ENCODE results near the gene GEMIN4.
A peak's percentile ranks its signal among the peaks of the same experiment; 100 is the strongest.
"Not testable (repeated sequence)": the region's sequence is repeated elsewhere in the genome, so short reads cannot be mapped to it uniquely, and the experiment has no call there.

GEMIN4 gene

DNA sequence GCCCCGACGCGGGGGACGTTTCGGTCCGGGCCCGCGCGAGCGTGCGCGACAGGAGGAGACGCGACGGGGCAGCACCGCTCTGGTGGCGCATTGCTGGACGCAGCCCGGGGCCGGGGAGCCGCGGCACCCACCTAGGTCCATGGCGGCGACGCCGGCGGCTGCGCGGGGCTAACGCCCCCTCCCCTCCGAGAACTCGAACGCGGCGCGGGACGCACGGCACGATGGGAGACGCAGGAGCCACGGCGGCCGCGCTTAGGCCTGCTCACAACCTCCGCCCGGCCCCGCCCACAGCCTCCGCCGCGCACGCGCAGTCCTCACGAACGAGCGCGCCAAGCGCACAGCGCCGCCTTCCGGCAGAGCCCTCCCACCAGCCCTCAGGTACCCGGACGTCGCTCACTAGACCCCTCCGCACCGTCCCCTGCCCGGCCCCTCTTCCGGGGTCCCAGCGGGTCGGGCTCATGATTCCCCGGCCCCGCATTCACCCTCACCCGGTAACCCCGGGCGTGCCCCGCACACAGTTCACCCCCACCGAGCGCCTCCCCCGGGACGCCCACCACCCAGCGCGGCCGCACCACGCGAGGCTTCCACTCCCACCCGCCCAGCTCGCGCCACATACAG, at the start of gene GEMIN4:
GEMIN4 (minus strand) TSS at position 263 of the 618 bp plus-strand sequence; CDS start at position 141, 122 bp downstream.
- peak; percentile 90 to 98 (median 96) for DNase-seq

DNA sequence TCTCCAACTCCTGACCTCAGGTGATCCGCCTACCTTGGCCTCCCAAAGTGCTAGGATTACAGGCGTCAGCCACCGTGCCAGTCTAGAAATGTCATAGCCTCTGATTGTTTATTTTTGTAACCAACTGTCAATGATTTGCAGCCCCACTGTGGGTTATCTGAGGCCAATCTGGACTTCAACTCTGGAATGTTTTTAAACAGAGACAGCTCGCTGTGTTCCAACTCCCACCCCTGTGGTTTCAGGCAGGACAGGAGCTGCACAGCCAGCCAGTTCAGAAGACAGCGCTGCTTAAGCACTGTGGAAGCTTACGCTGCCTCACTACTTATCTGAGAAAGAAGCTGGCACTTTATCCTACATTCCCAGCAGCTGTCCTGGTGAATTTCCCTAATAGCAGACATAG, 49.6 kb upstream of the GEMIN4 start:
- no peak for DNase-seq

DNA sequence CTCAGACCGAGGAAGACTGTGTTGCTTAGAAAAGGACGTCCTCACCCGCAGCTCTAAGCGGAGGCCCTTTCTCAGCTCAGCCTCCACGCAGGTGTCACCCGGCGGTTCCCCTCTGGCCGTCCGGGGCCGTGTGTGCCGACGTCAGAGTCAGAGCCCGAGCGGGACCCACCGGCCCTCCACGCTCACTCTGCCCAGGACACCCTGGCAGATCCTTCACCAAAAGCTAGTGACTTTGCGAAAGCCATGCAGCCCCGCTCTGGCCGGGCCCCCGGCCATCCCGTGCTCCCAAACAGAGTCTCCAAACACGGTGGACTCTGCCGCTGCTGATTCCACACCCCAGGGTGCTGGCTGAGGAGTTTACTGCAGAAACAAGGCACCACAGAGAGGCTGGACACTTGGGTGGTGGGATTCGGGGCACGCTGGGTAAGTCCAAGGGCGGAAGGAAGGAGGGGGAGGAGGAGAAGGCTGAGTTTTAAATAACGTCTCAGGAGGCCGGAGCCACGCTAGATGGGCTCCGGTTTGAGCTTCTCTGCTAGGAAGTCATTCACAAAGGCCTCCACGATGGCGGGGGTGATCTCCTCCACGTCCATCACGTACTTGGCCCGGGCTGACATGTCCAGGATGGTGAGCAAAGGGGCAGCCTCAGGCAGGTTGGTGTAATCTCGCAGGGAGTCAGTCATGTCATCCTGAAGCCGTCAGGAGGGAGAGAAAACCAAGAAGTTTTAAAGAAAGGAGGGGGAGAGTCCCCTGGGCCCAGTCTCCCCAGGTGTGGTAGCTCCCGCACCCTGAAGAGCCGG, 48.6 kb upstream of the GEMIN4 start:
- no peak for DNase-seq

DNA sequence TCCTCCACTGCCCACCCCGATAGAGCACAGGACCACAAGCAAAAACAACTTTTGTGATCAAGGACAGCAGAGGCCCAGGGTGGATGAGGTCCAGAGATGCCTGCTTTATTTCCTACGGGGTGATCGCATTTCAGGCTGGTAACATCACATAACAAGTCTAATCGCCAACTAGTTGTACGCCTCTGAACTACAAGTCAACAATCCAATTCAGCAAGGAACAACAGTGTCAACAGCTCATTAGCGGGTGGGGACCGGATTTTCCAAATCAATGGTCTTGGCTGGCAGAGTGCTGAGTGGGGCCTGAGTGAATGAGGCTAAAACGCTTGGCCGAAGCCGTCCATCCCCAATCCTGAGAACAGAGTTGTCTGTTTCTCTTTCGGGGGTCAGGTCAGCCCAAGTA, 47.2 kb upstream of the GEMIN4 start:
- no peak for DNase-seq

DNA sequence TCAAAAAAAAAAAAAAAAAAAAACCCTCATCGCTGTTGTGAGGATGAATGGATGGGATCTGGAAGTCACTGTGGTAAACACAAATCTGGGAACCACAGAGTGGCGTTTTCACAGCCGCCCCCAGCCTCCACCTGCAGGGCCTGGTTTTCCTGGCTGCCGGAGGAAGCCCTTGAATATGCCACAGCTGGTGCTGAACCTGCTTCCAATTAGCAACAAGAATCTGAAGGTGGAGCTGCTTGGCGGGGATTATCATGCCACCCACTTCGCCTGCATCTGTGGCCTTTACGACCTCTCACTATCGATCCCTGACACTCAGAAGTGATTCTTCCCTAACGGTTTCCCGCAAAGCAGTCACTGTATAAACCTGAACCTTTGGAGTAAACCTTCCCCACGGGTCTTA, 46.2 kb upstream of the GEMIN4 start:
- DNase-seq, result no peak

DNA sequence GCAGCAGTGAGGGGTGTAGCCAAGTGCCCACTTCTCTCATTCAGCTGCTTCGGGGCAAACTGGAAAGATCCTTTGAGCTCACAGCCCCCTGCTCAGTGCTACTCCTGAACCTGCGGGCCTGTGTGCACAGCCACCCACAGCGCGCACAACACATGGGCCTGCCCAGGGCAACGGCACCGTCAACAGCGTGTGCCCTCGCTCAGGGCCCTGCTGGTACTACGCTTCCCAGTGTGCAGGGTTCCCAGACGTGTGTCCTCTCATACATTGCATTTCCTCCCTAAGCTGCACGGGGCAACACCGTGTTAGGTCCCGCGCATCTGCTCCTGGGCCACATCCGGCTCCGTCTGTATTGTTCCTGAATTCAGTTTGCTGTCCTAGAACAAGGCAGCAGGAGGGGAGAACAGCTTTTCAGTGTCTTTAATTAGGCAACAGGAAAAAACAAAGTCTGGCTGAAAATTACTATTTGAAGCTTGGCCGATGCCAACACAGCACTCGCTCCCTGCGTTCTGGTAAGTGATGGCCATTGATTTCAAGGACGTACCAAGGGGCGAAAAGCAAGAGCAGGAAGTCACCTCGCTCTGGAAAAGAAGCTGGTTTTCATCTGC, 45.3 kb upstream of the GEMIN4 start:
- no peak for DNase-seq

DNA sequence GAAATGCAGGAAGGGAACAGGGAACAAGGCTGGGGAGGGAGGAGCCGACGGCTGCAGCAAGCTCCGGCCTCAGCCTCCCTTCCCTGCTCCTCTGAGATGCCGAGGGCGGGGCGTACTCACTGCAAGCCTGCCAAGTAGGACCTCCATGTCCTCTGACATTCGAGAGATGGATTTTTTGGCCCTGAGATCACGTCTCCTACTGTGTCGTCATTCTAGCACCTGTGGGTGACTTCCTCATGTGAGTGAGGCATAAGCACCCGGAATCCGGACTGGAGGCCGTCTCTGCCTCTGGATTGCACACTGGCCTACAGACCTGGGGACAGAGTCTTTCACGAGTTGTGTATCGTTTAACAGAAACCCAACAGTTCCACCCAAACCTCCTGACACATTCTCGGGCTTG, 44.5 kb upstream of the GEMIN4 start:
- DNase-seq, result no peak

DNA sequence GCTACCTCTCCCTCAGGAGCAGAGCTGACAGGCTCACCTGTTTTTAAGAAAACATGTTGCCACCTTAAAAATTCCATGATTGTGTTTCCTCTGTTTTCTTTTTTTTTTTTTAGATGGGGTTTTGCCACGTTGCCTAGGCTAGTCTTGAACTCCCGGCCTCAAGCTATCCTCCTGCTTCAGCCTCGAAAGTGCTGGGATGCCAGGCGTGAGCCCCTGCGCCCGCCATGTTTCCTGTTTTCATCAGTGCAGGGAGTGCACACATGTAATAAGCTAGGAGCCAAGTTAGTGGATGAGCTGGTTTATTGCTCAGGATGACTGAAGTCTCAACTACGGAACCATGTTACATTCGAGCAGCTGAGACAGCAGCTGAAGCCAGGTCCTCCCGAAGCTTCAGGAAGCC, 43.7 kb upstream of the GEMIN4 start:
- DNase-seq, result no peak

DNA sequence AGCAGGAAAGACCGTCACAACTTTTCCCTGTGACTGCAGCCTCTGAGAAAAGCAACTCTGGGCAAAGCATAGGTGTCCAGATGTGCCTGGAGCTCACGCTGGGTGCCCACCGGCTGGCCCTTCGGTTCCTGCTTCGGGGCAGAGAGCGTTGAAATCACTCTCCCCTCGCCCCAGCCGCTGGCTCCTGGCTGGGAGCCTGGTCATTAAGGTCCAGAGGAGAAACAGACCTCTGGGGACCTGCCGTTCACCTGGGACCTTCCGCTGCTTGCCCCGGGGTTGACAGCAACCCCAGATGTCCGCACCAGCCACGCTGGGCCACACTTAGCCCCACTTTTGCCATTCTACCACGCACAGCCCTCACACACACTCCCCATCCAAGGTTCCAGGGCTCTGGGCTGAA, 43.2 kb upstream of the GEMIN4 start:
- no peak for DNase-seq

DNA sequence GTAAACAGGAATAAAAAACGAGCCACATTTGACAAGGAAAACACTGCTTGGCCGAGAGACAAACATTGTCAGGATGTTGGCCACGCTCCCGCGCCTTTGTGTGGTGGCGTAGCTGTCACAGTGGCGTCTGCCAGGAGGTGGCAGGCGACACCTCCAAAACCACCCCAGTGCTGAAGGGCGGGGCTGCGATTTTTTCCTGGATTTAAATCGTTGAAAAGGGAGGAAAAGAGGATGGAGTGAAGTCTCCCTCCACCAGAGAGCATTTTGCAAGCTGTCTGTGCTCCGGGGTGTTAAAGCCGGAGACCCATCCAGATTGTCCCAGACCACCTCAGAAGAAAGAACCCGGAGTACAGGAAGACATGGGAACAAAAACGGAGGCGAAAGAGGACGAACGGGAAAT, 42.8 kb upstream of the GEMIN4 start:
- peak; percentile 10 to 36 (median 28) for DNase-seq

DNA sequence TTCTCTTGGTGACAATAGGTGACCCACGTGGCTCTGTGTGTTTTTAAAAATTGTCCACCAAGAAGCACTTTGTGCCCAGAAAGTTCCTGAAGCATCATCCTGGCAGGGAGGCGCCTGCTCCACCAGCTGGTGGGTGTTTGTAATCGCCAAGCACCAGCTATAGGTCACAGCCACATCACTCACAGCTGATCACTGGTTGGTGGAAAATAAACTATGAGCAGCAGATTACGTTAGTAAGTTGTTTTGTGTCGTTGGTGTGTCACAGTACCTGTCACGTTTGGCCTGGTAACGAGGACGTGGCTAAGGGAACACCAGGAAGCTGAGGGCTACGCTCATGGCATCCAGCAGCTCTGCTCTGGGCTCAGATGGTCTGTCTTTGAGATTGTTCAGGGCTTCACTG, 40.2 kb upstream of the GEMIN4 start:
- no peak for DNase-seq

DNA sequence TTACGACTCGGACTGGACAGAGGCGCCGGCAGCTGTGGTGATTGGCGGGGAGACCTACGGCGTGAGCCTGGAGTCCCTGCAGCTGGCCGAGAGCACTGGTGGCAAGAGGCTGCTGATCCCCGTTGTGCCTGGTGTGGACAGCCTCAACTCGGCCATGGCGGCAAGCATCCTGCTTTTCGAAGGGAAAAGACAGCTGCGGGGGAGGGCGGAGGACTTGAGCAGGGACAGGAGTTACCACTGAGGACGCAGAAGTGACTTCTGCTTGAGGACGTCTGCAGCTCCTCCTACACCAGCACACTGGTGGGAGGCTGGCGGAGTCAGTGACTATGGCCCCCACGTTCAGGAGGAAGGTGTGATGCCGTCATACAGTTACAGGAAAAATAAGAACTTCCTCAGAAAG, 39.8 kb upstream of the GEMIN4 start:
- DNase-seq, result no peak

DNA sequence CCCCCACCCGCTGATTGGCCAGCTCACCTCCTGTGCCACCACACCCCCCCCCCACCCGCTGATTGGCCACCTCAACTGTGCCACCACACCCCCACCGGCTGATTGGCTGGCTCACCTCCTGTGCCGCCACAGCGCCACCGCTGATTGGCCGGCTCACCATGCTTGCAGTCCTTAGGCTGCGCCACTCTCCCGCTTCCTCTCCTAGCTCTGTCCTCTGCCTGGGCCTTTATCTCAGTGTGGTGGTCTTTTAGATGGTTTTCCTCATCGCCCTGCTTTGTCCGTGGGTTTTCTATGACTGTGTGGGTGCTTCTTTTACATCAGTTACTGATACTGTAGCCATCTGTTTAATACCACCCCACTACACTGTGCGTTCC, 38.8 kb upstream of the GEMIN4 start:
- DNase-seq, result not testable (repeated sequence)

DNA sequence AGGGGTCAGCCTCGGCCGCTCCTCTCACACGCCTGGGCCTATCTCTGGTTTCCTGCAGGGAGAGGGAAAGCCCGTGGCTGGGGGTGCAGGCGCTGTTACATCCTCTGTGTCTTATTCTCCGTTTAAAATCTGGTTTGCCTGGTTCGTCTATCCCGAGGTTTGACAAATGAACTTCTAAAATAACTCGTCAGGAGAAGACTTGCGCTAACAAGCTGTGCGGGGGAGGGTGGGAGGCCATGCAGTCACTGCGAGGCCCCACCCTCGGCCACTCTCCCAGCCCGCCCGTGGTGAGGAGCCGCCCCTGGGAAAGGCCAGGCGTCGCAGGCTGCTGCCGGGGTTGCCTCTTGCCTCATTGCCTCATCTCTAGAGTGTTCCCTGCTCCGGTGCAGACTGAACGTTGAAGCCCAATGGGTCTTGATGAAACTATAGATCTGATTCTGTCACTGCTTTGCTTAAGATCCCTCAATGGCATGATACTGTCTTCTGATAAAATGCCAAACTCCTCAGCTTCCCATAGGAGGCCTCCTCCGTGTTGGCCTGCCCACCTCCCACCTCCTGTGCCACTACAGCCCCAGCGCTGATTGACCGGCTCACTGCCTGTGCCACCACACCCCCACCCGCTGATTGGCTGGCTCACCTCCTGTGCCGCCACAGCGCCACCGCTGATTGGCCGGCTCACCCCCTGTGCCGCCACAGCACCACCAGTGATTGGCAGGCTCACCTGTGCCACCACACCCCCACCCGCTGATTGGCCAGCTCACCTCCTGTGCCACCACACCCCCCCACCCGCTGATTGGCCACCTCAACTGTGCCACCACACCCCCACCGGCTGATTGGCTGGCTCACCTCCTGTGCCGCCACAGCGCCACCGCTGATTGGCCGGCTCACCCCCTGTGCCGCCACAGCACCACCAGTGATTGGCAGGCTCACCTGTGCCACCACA, 38.1 kb upstream of the GEMIN4 start:
- DNase-seq, result not testable (repeated sequence)

DNA sequence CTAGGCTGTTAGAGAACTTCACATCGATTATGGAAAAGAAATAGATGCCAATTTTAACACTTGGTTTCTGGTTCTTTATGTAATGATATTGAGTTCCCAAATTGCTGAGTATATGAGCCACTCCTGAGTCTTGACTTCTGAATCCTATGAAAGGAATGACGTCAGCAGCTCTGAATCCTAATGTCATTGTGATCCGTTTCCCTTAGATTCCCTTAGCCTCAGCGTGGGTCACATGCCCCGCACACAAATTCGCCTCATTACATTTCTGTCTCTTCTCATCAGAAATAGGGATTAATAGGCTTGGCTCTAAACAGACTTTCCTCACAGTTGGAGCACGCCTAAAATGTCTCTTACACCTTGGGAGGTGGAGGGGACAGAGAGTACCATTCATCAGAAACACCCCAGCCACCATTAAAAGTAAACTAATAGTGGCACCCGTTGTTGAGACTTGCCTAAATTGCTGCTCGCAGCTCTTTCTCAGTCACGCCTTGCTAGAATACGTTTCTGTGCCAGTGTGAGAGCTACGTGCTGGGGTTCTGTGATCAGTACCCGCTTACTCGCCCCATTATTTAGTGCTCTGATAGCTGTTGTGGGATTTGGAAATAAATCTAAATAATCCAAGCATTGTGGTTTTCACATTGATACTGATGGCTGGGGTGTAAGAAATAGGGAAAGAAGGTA, 37.2 kb upstream of the GEMIN4 start:
- no peak for DNase-seq

DNA sequence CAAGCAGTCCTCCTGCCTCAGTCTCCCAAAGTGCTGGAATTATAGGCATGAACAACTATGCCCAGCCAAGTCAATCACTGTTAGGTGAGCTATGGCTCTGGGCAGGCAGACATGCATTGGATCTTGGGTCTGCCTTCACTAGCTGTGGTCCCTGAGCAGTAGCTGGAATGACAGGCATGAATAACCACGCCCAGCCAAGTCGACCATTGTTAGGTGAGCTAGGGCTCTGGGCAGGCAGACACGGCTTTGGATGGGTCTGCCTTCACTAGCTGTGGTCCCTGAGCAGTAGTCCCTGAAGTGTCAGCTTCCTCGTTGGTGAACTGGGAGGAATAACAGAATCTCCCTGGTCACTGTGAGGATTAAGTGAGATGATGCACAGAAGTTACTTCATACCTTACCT, 36.5 kb upstream of the GEMIN4 start:
- no peak for DNase-seq

DNA sequence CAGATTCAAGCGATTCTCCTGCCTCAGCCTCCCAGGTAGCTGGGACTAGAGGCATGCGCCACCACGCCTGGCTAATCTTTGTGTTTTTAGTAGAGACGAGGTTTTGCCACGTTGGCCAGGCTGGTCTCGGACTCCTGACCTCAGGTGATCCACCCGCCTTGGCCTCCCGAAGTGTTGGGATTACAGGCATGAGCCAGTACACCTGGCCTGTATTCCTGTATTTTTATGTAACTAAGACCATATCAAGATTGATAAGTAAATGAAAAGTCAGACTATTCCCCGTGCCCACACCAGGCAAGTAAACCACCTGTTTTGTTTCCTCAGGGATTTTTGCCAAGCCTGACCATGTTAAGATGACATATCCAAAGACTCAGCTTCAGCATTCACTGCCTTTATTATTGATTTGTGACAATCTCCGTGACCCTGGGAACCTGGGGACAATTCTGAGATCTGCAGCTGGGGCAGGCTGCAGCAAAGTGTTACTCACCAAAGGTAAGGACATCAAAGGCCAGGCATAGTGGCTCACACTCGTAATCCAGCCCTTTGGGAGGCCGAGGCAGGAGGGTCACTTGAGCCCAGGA, 35.7 kb upstream of the GEMIN4 start:
- no peak for DNase-seq

DNA sequence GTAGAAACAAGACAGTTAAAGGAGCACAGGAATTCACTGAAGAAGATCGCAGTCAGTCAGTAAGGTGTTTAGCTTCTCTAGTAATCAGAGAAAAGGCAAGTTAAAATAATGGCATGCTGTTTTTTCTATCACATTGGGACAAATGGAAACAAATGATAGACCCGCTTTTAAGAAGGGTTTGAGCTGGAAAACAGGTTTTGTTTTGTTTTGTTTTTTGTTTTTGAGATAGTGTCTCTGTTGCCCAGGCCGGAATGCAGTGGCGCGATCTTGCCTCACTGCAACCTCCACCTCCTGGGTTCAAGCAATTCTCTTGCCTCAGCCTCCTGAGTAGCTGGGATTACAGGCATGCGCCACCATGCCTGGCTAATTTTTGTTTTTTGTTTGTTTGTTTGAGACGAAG, 33.8 kb upstream of the GEMIN4 start:
- DNase-seq, result not testable (repeated sequence)

DNA sequence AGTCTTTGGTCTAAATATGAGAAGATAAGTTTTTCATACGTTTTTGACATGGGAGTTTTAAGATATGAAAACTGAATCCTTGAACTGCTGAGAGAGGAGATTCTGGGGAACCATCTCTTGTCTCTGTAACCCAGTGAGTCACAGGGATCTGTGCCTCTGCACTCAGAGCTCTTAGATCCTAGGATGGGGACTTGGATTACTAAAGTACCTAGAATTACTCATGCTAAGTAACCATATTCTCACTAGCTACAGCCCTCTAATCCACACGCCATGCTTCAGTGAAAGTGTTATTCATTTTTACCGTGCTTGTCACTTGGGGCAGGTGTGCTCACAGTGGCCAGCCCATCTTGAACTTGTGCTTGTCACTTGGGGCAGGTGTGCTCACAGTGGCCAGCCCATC, 32.1 kb upstream of the GEMIN4 start:
- no peak for DNase-seq

DNA sequence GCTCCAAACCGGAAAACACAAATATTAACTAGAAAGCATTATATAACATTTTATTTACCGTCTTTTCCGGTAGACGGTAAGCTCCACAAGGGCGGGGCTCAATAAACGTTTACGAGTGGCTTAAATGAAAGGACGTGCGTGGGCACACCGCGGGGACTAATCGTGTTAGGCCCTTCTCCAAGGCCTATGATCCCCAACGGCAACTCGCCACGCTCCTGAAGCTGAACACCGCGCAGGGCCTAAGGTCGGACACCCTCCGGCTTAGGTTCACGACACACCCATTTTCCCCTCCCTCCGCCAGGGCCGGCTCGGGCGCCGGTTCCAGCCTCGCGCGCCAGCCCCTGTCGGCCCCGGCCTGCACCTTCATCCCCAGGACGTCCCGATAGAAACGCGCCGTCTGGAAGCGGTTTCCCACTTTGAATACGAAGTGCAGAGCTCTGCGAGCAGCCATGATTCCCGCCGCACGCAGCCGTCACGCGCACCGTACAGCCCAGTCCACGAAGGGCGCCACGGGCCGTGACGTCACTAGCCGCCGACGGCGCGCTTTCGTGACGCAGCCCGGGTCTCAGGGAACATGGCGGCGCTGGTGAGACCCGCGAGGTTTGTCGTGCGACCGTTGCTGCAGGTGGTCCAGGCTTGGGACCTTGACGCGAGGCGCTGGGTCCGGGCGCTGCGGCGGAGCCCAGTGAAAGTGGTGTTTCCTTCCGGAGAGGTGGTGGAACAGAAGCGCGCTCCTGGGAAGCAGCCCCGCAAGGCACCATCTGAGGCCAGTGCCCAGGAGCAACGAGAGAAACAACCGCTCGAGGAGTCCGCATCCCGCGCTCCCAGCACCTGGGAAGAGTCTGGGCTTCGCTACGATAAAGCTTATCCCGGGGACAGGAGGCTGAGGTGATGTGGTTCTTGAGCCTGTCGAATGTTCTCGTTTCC, 30.0 kb upstream of the GEMIN4 start, which contains the start of the genes GLOD4 and MRM3:
GLOD4 (minus strand) TSS at position 476 of the 927 bp plus-strand sequence; CDS start at position 451, 25 bp downstream.
MRM3 (plus strand) TSS at position 549 of the 927 bp plus-strand sequence; CDS start at position 575, 26 bp downstream.
- DNase-seq, result peak; percentile 85 to 95 (median 94)

DNA sequence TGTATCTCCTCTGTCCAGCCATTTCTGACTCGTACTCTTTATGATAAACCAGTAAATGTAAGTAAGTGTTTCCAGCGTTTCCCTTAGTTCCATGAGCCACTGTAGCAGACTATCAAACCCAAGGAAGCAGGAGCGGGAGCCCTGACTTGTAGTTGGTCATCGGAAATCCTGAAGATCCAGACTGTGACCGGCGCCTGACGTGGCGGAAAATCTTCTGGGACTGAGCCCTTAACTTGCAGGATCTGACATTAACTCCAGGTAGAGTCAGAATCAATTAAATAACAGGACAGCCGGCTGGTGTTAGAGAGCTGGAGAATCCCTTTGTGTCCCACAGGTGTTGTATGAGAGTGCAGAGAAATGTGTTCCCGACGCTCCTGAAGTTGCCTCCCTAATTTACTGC, 26.0 kb upstream of the GEMIN4 start:
- no peak for DNase-seq

Data from stimulated activated naive CD4-positive, alpha-beta T cell (primary cell).